Endodermal cell (in vitro differentiated cells): Measurements from ENCODE around the gene CDKN2A. TPM values are rescaled to one million over a fixed set of nuclear protein-coding genes. Genes with fewer than 3 reads are reported as not detected.

Source experiments
- DNase-seq: peaks from one replicate; pipeline ENCODE4 v3.0.0-alpha.2; 2017
- H3K27ac ChIP-seq: 2 replicates; pipeline ENCODE4 v1.5.1; 2013; ENCODE audit warnings: mild to moderate bottlenecking, low read depth, low read length, moderate library complexity
- H3K27me3 ChIP-seq: 2 replicates; pipeline ENCODE4 v1.6.1; 2013; ENCODE audit warnings: mild to moderate bottlenecking, low read length, moderate library complexity; ENCODE audit not compliant: insufficient read depth, control insufficient read depth, poor library complexity, severe bottlenecking
- H3K36me3 ChIP-seq: 2 replicates; pipeline ENCODE4 v1.7.0; 2013; ENCODE audit warnings: mild to moderate bottlenecking, low read length, moderate library complexity; ENCODE audit not compliant: control insufficient read depth, insufficient read depth
- H3K4me1 ChIP-seq: one replicate; pipeline ENCODE4 v1.7.0; 2013; ENCODE audit warnings: low read length; ENCODE audit not compliant: control insufficient read depth, insufficient read depth
- H3K4me3 ChIP-seq: 2 replicates; pipeline ENCODE4 v1.5.1; 2013; ENCODE audit warnings: mild to moderate bottlenecking, low read length, moderate library complexity
- H3K9ac ChIP-seq: 2 replicates; pipeline ENCODE4 v1.6.1; 2013; ENCODE audit warnings: mild to moderate bottlenecking, low read length, moderate library complexity; ENCODE audit not compliant: poor library complexity, severe bottlenecking; ENCODE audit errors: extremely low read depth
- H3K9me3 ChIP-seq: 2 replicates; pipeline ENCODE4 v1.6.1; 2013; ENCODE audit warnings: mild to moderate bottlenecking, low read length, moderate library complexity; ENCODE audit not compliant: control insufficient read depth
- H3K27ac Mint-ChIP-seq: 2 replicates; pipeline ENCODE4 v1.8.0; 2020; ENCODE audit warnings: mixed read lengths
- H3K27me3 Mint-ChIP-seq: 2 replicates; pipeline ENCODE4 v1.8.0; 2021; ENCODE audit warnings: mild to moderate bottlenecking, mixed read lengths; ENCODE audit not compliant: insufficient read depth
- H3K36me3 Mint-ChIP-seq: 2 replicates; pipeline ENCODE4 v1.8.0; 2020; ENCODE audit warnings: low read depth, mixed read lengths
- H3K4me1 Mint-ChIP-seq: 2 replicates; pipeline ENCODE4 v1.8.0; 2020; ENCODE audit warnings: mixed read lengths
- H3K4me3 Mint-ChIP-seq: 2 replicates; pipeline ENCODE4 v1.8.0; 2020; ENCODE audit warnings: mild to moderate bottlenecking, moderate library complexity, mixed read lengths
- H3K9me3 Mint-ChIP-seq: 2 replicates; pipeline ENCODE4 v1.8.0; 2020; ENCODE audit warnings: mild to moderate bottlenecking, mixed read lengths
- WGBS, 2 experiments: methylation state at CpG; one replicate each; pipeline versions ENCODE4 v1.1.5 to v1.1.7; 2013; ENCODE audit warnings: missing lambda C conversion rate in 2 of 2, mixed read lengths in 1 of 2; ENCODE audit not compliant: insufficient coverage in 1 of 2, insufficient read length in 1 of 2; 5-methylcytosine and 5-hydroxymethylcytosine counted together
- total RNA-seq, 2 donors: library from RNA; stranded (reverse); fragmentation: NEBNext Ultra II Directional in 1 of 2; extraction: Animal tissue kit (Norgen Biotek cat#: 25700) in 1 of 2; gene quantifications; 2 replicates in 1 of 2; 3 replicates in 1 of 2; pipeline ENCODE4 v1.2.1, GENCODE V29; 2021
- TF ChIP-seq, protein P1 (sequence below): fragments of 200-600 bp; sonication (generic); conservative IDR thresholded peaks from 2 replicates; pipeline ENCODE4 v1.5.0; 2021; ENCODE audit warnings: antibody characterized with exemption, mild to moderate bottlenecking

CDKN2A gene
- total RNA-seq, 2 donors from 2014 or later = 1.9 to 6.7 TPM

DNA sequence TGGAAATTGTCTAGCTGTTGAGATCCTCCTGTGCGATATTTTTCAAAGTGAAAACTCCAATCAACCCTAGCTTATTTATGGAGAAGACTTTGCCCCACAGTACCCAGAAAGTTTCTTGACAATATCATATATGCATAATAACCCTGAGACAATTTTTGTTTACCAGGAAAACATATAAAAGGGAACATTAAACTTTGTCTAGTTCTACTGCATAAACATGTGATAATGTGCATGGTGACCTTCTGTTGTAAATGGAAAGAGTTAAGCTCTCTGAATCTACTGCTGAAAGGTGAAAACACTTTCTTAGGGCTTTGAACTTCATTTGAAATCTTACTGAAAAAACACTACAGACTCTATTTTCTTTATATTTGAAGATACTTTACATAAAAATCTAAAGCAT lies 47.2 kb upstream of the CDKN2A start:
- Histone ChIP-seq H3K27me3 (no peaks in the 10 kb centered on the region), H3K4me3 (no peak overlapping the region), H3K36me3 (no peaks in the 10 kb centered on the region), H3K9me3 (no peaks in the 10 kb centered on the region), H3K4me1 (no peaks in the 10 kb centered on the region), H3K27ac (no peak overlapping the region), H3K9ac (no peak overlapping the region)
- TF ChIP-seq, protein P1, sequence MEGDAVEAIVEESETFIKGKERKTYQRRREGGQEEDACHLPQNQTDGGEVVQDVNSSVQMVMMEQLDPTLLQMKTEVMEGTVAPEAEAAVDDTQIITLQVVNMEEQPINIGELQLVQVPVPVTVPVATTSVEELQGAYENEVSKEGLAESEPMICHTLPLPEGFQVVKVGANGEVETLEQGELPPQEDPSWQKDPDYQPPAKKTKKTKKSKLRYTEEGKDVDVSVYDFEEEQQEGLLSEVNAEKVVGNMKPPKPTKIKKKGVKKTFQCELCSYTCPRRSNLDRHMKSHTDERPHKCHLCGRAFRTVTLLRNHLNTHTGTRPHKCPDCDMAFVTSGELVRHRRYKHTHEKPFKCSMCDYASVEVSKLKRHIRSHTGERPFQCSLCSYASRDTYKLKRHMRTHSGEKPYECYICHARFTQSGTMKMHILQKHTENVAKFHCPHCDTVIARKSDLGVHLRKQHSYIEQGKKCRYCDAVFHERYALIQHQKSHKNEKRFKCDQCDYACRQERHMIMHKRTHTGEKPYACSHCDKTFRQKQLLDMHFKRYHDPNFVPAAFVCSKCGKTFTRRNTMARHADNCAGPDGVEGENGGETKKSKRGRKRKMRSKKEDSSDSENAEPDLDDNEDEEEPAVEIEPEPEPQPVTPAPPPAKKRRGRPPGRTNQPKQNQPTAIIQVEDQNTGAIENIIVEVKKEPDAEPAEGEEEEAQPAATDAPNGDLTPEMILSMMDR = no peak
- Mint-ChIP-seq H3K27me3 (peaks cover 5% of the 10 kb centered on the region), H3K36me3 (no peaks in the 10 kb centered on the region), H3K9me3 (no peaks in the 10 kb centered on the region), H3K4me1 (no peaks in the 10 kb centered on the region), H3K4me3 (no peak overlapping the region), H3K27ac (no peak overlapping the region)
- DNase-seq = no peak
- WGBS, 2 experiments = 87% methylated on average over 1 of the region's 1 CpG; no CpG with 5 or more reads in 1 of the 2 experiments

DNA sequence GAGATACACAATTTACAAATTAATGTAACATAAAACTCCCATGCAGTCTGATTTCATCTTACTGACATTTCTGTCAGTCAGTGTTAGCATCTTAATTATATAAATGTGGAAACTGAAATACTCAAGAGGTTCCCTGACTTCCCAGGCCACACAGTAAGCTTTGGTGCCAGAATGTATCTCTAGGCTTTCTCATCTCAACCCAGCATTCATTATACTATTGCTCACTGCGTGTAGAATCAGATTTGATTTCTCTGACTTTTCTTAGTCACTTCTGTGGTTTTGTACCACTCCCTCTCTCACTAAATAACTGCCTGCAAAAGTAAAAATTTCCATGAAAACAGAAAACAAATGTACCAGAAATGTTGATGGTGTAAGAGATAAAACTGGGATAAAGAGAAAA lies 46.6 kb upstream of the CDKN2A start:
- H3K36me3 ChIP-seq = no peaks in the 10 kb centered on the region
- no peak overlapping the region for H3K4me3 Mint-ChIP-seq
- H3K27ac Mint-ChIP-seq = no peak overlapping the region
- 67 to 84% methylated on average over 1 of the region's 1 CpG for WGBS, 2 experiments
- no peaks in the 10 kb centered on the region for H3K27me3 ChIP-seq
- no peaks in the 10 kb centered on the region for H3K9me3 ChIP-seq
- H3K4me1 ChIP-seq = no peaks in the 10 kb centered on the region
- no peaks in the 10 kb centered on the region for H3K9me3 Mint-ChIP-seq
- H3K4me1 Mint-ChIP-seq = no peaks in the 10 kb centered on the region
- H3K9ac ChIP-seq = no peak overlapping the region
- no peak for DNase-seq
- peaks cover 3% of the 10 kb centered on the region for H3K27me3 Mint-ChIP-seq
- TF ChIP-seq, protein P1 = no peak
- H3K4me3 ChIP-seq = no peak overlapping the region
- H3K27ac ChIP-seq = no peak overlapping the region
- no peaks in the 10 kb centered on the region for H3K36me3 Mint-ChIP-seq

DNA sequence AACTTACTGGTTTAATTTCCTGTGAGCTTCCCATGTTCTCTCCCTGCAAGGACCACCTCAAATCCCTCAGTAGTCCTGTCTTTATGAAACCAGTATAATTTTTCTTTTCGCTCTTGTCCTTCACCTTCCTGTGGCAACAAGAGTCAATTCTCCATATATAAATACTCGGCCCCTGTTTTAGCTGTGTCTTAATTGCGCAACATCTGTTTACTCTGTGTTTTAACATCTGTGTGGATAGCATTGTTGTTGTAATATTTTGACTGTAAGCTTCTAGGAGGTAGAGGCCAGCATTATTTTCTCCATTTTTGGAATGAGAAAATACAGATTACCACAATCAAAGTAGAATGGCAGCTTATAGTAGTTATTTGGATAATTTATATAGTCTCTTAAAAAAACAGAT lies 45.1 kb upstream of the CDKN2A start:
- 94% methylated on average over 3 of the region's 3 CpGs; no CpG with 5 or more reads in 1 of the 2 experiments for WGBS, 2 experiments
- H3K4me3 Mint-ChIP-seq = no peak overlapping the region
- Histone ChIP-seq H3K36me3 (no peaks in the 10 kb centered on the region), H3K27ac (no peak overlapping the region), H3K9me3 (no peaks in the 10 kb centered on the region), H3K27me3 (no peaks in the 10 kb centered on the region), H3K9ac (no peak overlapping the region), H3K4me3 (no peak overlapping the region), H3K4me1 (no peaks in the 10 kb centered on the region)
- TF ChIP-seq, protein P1 = no peak
- no peak for DNase-seq
- H3K4me1 Mint-ChIP-seq = no peaks in the 10 kb centered on the region
- H3K27me3 Mint-ChIP-seq = no peaks in the 10 kb centered on the region
- H3K9me3 Mint-ChIP-seq = no peaks in the 10 kb centered on the region
- no peaks in the 10 kb centered on the region for H3K36me3 Mint-ChIP-seq
- H3K27ac Mint-ChIP-seq = no peak overlapping the region
